Left hindlimb (tissue), 1 donor: Measurements from ENCODE around the gene RASGRF1.
"Not testable (repeated sequence)": the region's sequence is repeated elsewhere in the genome, so short reads cannot be mapped to it uniquely, and the experiment has no call there.

Experiments
- DNase-seq: peaks from one replicate; pipeline ENCODE4 v3.0.0-alpha.2; 2018

RASGRF1 gene

DNA sequence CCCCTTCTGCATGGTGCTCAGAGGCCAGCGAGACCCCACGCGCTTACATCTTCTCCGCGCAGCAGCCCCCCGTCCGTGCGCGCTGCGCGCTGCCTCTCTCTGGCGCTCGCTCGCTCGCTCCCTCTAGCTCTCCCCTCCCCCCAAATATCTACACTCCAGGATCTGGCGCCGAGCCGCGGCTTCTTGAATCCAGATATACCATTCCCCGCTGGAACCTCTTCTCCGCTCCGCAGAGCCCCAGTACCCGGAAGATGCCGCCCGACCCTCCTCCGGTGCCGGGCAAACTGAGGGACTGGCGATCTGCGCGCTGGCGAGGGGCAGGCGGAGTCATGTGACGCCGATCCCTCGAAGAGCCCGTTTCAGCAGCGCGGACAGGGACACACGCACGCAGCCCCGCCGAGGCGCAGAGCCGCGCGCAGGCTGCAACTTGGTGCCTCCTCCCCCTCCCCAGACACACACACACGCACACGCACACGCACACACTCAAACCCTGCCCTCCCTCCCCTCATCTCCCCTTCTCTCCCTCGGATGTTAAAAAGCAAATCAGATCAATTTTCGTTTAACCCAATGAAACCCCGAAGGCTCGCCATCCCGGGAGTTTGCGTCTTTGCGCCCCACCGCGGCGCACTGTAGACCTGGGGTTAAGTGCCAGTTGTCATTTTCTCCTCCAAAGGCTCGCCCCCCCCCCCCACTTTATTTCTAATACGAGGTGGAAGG lies at the start of gene RASGRF1:
Gene RASGRF1 (minus strand): TSS at position 294 of the 717 bp plus-strand sequence. CDS start 282 bp downstream, at position 12.
- no peak for DNase-seq

- DNase-seq: no peak
Measured at GRCh38 chr15:79136434-79137046, 46.0 kb upstream of the RASGRF1 start.

DNA sequence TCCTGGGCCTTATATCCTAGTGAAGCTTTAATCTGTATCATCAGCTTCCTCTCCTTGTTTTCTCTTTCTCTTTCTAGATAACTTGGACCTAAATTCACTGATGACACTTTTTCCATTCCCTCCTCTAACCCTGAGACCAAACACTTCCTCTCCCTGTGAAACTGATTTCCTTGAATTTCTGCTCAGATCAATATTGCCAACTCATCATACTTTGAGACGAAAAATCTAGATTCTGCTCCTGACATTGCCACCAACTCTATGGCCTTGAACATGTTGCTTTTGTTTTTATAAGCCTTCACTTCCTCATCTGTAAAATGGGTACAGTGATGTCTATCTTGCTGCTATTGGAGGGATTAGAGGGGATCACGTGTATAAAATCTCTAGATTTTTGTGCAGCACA lies 42.7 kb upstream of the RASGRF1 start:
- DNase-seq: no peak

DNA sequence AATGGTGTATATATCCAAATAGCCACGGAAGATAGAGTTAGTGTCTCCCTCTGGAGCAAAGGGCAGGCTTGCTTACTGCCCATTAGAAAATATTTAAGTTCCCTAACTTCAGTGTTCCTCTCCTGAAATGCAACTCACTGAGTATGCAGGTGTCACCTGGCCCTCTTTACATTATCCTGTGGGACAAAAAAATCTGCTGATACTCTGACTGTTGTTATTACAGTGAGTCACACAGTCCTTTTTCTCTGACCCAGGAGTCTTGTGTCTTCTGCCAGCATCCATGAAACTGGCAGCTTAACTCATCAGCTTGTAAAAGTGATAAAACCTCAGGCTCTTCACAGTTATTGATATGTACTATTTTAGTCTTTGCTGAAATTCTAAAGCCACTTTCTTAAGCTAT lies 42.2 kb upstream of the RASGRF1 start:
- no peak for DNase-seq

- DNase-seq: no peak
Measured at GRCh38 chr15:79132361-79132760, 41.8 kb upstream of the RASGRF1 start.

GRCh38 chr15:79130535-79131130 lies 40.1 kb upstream of the RASGRF1 start:
- DNase-seq: no peak

DNA sequence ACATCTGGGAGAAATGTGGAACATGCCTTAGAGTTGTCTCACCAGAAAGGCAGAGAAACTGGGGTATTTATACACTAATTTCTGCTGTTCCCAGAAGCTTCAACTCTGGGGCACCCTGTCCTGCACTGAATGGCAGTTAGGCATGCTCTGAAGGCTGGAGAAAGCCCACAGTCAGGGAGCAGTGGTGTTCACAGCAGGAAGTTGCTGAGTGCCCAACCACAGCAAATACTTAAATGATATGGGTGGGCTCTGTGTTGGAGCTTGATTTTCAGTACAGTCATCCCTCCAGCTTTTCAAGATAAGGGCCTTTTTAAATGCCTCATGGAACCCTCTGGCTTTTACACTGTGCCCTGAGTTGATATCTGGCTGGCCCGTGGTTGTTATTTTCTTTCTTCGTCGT lies 38.7 kb upstream of the RASGRF1 start:
- no peak for DNase-seq

- DNase-seq: no peak
Measured at GRCh38 chr15:79128556-79128955, 38.0 kb upstream of the RASGRF1 start.

DNA sequence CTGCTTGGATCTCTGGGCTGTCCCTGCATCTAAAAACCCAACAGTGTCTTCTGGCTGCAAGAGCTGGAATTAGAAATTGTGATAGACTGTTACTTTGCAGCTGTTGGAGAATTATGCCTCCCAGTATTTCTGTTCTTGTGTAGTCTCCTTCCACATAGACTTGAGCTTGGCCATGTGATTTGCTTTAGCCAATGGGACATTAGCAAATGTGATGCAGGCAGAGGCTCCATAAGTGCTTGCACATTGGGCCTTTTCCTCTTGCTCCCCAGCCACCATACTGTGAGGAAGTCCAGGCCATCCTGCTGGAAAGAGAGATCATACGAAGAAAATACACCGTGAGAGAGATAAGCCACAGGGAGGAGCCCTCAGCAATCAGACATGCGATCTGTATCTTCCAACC lies 33.8 kb upstream of the RASGRF1 start:
- DNase-seq: no peak

- DNase-seq: no peak
Measured at GRCh38 chr15:79122991-79123390, 32.4 kb upstream of the RASGRF1 start.

DNA sequence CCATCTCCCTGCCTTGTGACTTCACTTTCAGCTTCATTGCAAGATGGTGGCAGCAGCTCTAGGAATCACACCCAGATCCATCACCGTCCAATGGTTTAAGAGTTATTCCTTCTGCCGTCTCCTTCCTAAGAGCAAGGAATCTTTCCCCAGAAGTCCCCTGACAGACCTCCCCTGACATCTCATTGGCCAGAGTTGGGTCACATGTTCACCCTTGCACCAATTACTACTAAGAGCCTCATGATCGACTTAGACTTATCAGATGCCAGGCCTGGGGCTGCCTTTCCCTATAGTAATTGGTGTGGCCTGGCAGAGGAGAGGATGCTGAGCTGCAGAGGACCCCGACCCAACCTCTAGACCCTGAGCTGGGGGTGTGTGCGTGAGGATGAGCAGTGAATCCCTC lies 31.8 kb upstream of the RASGRF1 start:
- DNase-seq: no peak

DNA sequence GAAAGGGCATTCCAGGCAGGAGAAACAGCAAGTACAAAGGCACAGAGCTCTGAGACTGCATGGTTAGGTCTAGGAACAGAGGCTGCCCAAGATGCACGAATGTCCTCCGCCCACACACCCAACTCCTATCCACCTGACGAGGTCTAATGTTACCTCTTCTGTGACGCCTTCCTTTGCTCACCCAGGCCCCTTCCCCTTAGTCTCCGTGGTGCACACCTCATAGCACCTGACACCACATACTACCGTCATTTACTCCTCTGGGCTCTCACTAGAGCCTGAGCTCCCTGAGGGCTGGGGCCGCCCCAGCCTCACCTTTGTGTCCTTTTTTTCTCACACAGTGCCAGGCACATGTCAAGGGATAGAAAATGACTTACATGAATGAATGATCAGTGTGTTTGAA lies 31.0 kb upstream of the RASGRF1 start:
- no peak for DNase-seq

DNA sequence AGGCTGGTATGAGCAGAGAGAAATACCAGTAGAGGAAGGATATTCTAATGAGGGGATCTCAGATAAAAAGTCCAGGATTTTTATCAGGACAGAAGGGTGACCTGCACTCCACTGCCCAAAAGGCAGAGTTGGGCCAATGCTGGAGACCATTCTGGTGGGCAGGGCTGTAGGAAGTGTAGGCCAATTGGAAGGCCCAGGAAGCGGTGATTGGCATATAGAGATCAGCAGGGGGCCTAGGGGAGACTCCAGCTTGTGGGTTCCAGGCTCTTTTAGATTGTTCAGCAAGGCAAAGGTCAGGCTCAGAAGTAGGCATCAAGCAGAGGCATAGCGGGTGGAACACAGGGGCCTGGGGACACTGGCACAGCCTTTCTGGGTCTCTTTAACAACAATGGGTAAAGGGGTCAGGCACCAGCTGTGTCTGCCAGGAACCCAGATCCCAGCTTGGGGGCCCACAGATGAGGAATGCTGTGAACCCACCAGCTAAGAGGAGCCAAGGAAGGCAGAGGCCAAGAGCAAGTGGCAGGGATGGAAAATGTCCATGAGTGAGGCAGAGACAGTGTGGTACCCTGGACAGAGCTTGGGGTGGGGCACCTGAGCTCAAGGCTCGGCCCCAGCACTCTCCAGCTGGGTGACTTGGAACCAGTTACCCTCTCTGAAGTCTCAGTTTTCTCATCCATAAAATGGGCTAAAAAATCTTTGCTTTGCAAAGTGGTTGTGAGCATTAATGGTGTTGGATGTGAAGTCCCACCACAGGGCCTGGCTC lies 27.0 kb upstream of the RASGRF1 start:
- DNase-seq: no peak

DNA sequence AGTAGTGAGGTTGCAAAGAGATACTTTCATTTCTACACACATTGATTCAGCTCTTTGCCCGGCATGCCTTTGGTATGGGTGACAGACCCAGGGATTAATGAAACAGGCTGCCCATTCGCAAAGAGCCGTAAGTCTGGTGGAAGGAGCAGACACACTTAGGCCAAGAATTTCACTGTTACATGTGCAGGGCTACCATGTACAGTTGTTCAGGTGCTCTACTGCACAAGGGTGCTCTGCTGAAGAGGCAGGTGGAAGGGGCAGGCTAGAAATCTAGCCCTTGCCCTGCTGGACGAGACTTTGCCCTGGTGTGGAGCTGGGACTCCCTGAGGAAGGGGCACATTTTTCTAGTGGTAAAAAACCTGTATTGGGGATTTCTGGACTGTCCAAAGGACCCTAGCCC lies 26.2 kb upstream of the RASGRF1 start:
- no peak for DNase-seq

DNA sequence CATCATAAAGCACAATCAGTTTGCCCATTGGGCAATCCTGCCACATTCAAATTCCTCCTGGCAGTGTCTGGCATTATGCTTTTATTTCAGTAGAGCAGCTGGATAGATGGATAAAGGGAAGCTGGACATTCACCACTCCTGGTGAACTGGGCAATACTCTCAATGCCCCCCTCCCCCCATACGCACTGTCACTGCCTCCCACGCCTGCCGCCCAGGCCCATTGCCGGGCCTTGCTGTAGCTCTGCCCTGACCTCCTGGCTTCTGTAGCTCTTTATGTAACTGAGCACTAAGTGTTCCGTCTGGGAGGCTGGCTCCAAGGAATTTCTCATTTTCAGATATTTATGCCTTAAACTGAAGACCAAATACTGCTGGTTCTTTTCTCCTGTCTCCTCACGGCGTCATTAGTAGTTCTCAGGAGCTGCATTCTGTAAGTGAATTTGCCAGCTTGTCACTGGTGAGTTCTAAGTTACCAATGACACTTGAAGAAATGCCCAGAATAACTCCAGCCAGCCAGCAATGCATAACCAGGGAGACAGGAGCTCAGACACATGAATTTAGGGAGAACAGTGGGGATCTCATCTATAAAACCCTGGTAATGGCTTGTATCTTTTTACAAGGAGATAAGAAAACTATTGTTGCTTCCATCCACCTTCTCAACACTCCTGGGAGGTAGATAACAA lies 25.5 kb upstream of the RASGRF1 start:
- DNase-seq: no peak

DNA sequence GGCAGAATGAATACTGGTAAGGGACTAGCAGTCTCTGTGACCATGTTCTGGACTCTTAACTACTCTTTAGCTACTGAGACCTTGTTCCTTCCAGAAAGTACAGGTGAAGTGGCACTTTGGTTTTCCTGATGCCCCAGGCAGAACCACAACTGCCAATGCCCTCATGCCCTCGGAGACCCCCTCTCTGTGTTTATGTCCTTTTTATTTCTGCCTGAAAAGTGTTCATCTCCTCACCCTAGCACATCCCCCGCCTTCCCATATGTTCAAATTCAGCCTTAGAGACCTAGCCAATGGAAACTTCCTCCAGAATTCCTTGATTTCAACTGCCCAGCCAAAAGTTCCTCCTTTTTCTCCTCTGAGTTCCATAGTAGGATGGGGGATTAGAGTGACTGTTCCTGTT lies 23.3 kb upstream of the RASGRF1 start:
- DNase-seq: no peak

DNA sequence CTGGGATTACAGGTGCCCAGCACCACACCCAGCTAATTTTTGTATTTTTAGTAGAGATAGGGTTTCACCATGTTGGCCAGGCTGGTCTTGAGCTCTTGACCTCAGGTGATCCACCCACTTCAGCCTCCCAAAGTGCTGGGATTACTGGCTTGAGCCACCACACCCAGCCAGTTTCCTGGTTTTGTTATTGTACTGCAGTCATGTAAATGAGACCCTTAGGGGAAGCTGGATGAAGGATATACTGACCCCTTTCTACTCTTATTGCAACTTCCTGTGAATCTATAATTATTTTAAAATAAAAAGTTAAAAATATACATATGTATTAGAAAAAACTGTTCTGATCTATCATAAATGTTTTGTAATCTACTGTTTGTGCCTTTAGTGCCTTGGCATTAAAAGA lies 20.8 kb upstream of the RASGRF1 start:
- DNase-seq: not testable (repeated sequence)

DNA sequence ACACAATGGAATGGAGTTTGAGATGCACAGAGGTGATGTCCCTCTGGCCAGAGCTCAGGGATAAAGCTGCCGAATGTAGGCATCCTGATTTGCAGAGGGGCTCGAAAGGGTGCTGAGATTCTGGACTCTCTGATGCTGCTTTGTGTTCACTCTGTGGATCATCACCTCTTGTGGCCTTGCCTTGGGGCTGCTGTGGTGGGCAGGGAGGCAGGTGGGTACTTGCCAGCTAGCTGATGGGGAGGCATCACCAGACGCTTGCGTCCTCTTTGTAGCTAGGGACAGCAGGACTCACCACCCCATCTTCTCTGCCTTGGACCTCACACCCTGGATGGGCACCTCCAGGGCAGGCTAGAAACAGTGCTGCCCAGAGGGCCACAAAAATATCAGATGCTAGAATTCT lies 14.6 kb upstream of the RASGRF1 start:
- no peak for DNase-seq

- DNase-seq: no peak
Measured at GRCh38 chr15:79102595-79102994, 12.0 kb upstream of the RASGRF1 start.

DNA sequence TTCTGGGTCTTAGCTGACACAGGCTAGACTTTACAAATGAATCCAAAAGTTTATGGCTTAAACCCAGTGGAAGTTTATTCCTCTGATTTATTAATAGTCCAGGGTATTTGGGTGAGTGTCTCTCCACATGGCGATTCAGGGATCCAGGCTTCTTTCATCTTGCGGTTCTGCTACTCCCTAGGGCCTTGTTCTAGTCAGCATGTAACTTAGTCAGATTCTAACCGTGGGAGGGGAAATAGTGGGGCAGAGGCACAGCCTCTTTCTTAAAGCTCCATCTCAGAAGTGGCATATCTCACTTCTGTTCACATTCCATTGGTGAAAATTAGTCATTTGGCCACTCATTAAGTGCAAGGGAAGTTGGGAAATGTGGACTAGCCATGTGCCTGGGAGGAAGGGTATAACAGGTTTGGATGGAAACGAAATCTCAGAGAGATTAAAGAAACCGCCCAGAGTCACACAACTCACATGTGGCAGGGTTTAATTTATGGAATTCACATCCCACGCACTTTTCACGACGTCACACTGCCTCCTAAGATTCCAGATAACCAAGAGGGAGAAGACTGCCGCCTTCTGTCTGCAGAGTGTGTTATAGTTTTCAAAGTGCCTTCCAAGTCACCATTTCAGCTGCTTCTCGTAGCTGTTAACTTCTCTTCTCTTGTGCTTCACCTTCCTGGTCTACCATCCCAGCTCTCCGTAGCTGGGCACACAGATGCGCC lies 11.4 kb upstream of the RASGRF1 start:
- no peak for DNase-seq

DNA sequence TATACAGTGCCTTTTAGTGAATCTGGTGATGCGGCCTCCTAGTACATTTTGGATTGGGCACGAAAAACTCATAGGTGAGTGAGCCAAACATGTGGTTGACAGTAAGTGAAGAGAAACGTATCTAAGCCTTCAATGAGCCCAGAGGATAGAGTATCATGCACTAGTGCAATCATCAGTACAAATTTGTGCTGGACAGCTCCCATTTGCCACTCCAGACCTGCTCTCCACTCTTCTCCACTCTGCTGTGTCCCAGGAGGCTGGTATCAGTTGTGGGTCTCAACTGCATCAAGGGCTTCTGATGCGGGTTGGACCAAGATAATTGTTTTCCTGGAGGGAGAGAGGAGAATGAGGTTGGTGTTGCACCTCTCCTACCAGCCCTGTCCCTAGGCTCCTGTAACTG lies 9.1 kb upstream of the RASGRF1 start:
- no peak for DNase-seq

DNA sequence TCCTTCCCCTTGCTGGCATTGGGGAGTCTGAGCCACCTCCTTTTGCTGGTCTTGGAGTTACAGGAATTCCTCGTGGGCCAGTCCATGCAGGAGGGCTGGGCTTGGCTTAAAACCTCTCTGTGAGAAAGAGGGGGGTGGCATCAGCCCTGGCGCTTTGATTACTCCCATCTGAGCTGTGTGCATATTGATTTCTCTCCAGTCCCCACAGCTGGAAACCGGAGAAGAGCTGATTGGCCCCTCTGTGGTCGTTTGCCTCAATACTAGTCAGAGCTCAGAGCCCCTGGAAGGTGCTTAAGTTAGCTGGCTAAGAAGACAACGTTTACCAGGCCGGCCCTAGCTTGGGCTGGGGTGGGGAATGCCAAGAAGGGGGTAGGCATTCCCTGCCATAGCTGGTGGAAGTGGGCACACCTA lies 4.0 kb upstream of the RASGRF1 start:
- DNase-seq: no peak
